Keratinocyte (primary cell): Measurements from ENCODE around the gene HSD17B2.

Experiments
- CTCF ChIP-seq, 3 experiments: IDR thresholded peaks in 1 of 3; conservative IDR thresholded peaks in 1 of 3; optimal IDR thresholded peaks in 1 of 3; 2 replicates in 2 of 3; 3 replicates in 1 of 3; pipeline versions ENCODE3 to v1.5.1; 2011; ENCODE audit warnings: low read length in 3 of 3, mild to moderate bottlenecking in 3 of 3, moderate library complexity in 2 of 3, control low read depth in 1 of 3, inconsistent platforms in 1 of 3; ENCODE audit not compliant: insufficient read depth in 2 of 3; ENCODE audit errors: extremely low read depth in 1 of 3
- EZH2 ChIP-seq: IDR thresholded peaks from one replicate; pipeline ENCODE4 v1.6.1; 2012; ENCODE audit warnings: inconsistent platforms, mild to moderate bottlenecking, low read length, moderate library complexity

- TF ChIP-seq EZH2 (no peak), CTCF (optimal IDR thresholded peaks at IDR 0.05 in 1 of 3, IDR thresholded peaks at IDR 0.05 in 1 of 3, conservative IDR thresholded peaks at IDR 0.05 in 1 of 3; ENCODE audit: extremely low read depth in 1 of 3, insufficient read depth in 2 of 3, low read length in 3 of 3) (no peak)
These were observed 70.1 kb downstream of the HSD17B2 start for GRCh38 chr16:82105107-82105506.
